Hematopoietic multipotent progenitor cell treated with erythropoietin and hydrocortisone succinate and interleukin-3 and kit ligand, for 8 days (in vitro differentiated cells): ENCODE results near the gene ZSCAN5A.
"Not testable (repeated sequence)": the region's sequence is repeated elsewhere in the genome, so short reads cannot be mapped to it uniquely, and the experiment has no call there.

Experiments used
- DNase-seq: peaks from one replicate; pipeline ENCODE4 v3.0.0-alpha.2; 2015

ZSCAN5A gene, protein sequence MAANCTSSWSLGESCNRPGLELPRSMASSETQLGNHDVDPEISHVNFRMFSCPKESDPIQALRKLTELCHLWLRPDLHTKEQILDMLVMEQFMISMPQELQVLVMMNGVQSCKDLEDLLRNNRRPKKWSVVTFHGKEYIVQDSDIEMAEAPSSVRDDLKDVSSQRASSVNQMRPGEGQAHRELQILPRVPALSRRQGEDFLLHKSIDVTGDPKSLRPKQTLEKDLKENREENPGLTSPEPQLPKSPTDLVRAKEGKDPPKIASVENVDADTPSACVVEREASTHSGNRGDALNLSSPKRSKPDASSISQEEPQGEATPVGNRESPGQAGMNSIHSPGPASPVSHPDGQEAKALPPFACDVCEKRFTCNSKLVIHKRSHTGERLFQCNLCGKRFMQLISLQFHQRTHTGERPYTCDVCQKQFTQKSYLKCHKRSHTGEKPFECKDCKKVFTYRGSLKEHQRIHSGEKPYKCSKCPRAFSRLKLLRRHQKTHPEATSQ

DNA sequence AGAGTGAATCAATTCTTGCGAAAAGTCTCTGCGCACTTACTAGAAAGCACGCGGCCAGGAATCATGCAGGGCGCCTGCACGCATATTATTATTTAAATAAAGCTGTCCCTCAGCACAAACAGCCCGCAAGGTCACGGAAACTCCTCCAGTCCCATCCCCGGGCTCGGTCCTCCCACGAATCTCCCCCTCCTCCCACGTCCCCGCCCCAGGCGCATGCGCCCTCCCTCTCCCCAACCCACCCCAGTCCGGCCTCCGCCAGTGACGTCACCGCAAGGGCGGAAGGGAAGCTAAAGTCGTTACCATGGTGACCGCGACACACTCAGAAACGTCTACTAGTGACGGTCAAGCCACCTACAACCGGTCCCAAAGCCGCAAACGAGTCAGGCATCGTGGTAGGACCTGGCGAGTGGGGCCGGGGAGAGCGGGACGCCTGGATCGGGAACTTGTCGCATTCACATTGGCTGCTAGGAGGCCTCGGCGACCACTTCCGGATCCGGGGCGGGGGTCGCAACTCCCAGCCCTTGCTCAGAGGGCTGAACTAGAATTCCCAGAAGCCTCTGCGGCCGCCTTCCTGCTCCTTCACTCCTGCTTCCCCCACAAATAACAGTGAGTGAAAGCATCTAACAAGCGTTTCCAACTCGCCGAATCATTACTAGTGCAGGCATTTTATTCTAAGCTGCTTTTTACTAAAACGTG lies at the start of gene ZSCAN5A:
TSS of gene ZSCAN5A (minus strand) at position 459 of the 696 bp plus-strand sequence. CDS start 89,793 bp downstream, outside the sequence.
- DNase-seq: peak; percentile 95

DNA sequence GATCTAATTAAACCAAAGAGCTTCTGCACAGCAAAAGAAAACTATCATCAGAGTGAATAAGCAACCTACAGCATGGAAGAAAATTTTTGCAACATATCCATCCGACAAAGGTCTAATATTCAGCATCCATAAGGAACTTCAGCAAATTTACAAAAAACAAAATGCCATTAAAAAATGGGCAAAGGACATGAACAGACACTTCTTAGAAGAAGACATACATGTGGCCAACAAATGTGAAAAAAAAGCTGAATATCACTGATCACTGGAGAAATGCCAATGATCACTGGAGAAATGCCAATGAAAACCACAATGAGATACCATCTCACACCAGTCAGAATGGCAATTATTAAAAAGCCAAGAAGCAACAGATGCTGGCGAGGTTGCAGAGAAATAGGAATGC lies 46.2 kb upstream of the ZSCAN5A start:
- DNase-seq: no peak

DNA sequence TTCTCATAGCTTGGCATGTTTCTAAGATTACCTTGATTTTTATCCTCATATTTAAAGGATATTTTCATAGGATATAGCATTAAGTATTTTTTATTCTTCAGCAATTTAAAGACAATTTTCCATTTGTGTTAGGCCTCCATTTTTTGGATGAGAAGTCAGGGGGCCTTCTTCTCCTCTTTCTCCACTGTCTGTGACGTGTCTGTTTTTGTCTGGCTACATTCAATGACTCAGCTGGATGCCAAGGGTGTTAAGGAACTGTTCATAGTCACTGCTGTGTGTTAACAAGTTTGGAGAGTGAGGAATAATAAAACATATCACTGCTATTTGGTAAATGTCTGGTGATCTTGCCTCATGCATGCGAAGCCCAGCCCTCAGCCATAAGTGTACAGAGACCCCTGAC lies 42.3 kb upstream of the ZSCAN5A start:
- DNase-seq: no peak

DNA sequence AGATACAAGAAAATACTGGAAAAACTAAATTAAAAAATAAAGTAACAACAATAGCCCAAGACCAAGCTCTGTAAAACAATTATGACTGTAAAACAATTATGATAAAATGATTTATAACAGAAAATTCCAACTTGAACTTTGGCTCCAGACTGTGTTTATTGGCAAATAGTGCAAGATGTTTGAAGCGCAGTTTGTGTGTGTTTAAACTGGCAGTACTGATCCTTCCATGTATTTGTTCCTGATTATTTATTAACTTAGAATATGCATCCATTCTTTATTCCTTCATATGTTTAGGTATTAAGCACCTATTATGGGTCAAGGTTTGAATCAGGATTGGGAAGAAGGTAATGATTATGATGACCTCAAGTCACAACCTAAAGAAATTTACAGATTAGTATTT lies 40.9 kb upstream of the ZSCAN5A start:
- no peak for DNase-seq

DNA sequence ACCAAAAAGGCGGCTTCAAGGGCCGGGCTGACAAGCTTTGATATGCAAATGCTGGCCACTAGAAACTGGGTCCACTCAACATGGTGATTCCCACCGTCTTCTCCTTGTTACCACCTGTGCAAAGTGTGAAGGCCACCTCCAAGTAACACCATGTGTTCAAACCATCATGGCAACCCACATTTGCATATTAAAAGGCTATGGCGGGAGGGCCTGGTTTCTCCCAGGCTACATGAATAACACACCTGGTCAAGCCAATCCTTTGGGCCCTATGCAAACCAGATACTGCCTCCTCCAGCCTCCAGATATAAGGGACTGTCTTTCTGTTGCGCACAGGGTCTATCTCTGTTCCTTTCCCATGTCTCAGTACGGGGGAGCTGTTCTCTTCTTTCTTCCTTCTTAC lies 36.6 kb upstream of the ZSCAN5A start:
- DNase-seq: no peak

DNA sequence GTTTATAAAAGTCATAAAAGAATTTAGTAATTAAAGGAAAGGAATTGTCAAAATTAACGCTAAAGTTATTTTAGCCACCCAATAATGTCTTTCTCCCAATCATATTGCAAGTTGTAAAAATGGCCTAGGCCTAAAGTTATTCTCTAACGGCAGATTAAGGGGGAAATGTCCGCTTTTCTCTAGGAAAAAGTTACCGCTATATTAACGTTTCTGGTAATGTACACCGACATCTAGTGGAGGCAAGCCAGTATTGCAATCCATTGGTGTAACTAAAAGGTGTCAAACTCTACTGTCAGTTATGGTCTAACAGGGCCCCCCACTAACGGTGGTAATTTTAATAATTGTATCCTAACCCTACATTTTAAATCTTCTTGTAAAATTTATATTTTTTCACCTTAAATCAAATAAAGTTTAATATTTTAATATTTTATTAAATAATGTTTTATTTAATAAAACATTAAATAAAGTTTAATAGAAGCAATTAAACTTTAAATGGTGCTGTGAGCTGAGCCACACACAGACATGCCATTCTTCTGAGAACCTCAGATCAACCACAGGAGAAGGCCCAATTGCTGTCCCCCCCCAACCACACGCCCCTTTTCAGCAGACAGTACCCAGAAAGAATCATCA lies 35.9 kb upstream of the ZSCAN5A start:
- peak; percentile 85 for DNase-seq

DNA sequence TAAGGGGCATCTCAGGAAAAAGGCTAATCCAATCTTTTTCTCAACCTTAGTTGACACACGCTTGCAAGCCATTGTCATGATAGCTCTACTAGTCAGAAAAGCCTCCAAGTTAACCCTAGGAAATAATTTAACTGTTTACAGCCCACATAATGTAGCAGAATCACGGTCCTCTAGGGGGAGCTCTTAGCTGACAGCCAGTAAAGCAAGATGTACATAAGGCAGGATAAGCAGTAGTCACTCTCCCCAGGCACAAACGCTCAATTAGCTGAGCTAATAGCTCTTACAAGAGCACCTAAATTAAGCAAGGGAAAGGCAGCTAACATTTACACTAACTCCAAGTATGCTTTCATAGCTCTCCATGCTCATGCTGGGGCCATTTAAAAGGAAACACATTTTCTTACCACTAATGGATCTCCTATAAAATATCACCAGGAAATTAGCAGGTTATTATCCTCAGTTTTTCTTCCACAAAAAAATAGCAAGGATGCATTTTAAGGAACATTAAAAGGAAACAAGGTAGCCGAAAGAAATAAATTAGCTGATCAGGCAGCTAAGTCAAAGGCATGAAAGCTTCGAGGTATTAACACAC lies 33.7 kb upstream of the ZSCAN5A start:
- peak; percentile 69 for DNase-seq

DNA sequence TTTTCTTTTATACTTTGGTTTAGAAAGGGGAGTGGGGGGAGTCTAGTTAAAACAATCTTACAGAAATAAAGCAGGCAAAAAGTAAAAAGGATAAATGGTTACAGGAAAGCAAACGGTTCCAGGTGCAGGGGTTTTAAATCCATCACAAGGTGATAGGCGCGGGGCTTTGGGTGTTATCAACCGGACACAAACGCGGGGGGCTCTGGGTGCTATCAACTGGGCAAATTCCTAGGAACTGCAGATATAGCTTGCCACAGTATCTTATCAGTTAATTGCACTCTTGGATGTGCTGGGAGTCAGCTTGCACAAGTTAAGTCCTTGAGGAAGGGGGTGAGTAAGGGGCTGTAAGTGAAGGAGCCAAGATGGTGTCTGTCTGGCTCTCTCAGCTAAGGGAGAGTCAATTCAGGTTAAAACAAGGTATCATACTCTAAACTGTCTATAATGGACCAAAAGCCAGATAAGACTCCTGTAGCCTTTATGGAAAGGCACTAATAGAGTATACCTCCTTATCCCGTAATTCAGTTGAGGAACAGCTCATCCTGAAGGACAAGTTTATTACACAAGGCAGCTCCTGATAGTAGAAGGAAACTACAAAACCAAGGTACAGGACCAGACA lies 32.6 kb upstream of the ZSCAN5A start:
- peak; percentile 23 for DNase-seq

DNA sequence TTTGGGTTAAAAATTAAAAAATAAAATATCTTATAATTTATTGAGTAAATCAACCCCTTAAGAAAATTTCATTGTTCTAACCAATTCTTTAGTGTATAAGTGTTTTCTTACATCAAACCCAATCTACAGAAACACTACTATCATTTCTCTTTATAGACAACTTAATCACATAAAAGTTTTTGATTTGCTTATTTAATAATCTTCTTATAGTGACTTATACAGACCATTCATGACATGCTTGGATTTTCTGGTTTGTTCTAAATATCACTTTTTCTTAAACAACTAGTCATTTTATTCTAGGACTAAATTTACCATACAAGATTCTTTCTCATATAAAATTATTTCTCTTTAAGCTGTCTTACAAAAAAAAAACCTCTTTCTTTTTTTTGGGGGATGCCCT lies 27.3 kb upstream of the ZSCAN5A start:
- DNase-seq: no peak

DNA sequence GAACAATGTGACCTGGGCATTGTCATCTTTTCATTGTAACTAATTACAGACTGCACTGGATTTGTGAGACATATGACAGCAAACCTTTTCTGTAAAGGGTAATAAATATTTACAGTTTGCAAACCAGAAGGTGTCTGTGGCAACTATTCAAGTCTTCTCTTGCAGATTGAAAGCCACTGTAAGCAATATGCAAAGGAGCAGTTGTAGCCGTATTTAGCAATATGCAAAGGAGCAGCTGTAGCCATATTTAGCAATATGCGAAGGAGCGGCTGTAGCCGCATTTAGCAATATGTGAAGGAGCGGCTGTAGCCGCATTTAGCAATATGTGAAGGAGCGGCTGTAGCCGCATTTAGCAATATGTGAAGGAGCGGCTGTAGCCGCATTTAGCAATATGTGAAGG lies 24.4 kb upstream of the ZSCAN5A start:
- not testable (repeated sequence) for DNase-seq

DNA sequence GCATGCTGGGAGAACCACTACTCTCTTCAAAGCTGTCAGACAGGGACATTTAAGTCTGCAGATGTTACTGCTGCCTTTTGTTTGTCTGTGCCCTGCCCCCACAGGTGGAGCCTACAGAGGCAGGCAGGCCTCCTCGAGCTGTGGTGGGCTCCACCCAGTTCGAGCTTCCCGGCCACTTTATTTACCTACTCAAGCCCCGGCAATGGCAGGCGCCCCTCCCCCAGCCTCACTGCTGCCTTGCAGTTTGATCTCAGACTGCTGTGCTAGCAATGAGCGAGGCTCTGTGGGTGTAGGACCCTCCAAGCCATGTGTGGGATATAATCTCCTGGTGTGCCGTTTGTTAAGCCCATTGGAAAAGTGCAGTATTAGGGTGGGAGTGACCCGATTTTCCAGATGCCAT lies 22.4 kb upstream of the ZSCAN5A start:
- not testable (repeated sequence) for DNase-seq

DNA sequence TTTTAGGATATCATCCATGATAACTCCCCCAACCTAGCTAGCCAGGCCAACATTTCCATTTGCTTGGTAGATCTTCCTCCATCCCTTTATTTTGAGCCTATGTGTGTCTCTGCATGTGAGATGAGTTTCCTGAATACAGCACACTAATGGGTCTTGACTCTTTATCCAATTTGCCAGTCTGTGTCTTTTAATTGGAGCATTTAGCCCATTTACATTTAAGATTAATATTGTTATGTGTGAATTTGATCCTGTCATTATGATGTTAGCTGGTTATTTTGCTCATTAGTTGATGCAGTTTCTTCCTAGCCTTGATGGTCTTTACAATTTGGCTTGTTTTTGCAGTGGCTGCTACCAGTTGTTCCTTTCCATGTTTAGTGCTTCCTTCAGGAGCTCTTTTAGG lies 20.7 kb upstream of the ZSCAN5A start:
- not testable (repeated sequence) for DNase-seq

DNA sequence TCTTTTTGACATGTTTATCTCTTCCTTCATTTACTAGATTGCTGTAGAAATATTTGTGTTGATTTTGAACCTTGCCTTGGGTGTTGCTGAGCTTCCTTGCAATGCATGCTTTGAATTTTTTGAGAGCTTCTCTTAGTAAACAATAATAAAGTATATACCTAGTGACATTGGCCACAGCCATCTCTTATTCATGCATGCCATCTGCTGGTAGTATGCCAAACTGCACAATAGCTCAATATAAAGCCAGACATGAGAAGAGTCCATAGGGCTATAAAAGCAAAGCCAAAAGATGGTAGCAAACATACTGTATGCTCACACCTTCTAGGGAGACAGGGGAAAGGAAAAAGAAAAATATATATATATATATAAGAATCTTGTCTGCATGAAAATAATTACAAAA lies 18.9 kb upstream of the ZSCAN5A start:
- DNase-seq: peak; percentile 87

DNA sequence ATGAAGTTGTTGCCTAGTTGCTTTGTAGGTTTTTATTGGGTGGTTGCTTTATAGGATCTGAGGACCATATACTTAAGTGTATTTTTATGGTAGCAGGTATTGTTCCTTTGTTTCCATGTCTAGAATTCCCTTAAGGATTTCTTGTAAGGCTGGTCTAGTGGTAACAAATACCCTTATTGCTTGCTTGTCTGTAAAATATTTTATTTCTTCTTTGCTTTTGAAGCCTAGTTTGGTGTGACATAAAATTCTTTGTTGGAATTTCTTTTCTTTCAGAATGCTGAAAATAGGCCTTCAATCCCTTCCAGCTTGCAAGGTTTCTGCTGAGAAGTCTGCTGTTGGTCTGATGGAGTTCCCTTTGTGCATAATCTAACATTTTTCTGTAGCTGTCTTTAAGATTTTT lies 18.1 kb upstream of the ZSCAN5A start:
- DNase-seq: no peak

DNA sequence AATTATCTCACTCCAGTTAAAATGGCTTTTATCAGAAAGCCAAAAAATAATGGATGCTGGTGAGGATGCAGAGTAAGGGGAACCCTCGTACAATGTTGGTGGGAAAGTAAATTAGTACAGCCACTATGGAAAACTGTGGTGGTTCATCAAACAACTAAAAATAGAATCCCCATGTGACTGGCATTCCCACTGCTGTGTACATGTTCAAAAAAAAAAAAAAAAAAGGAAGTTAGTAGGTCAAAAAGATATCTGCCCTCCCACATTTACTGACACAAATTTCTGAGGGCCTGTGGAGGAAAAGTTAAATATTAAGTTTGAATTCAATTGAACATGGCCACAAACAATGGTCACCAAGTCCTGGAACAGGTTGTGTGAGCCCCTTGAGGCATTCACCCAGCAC lies 9.8 kb upstream of the ZSCAN5A start:
- no peak for DNase-seq

DNA sequence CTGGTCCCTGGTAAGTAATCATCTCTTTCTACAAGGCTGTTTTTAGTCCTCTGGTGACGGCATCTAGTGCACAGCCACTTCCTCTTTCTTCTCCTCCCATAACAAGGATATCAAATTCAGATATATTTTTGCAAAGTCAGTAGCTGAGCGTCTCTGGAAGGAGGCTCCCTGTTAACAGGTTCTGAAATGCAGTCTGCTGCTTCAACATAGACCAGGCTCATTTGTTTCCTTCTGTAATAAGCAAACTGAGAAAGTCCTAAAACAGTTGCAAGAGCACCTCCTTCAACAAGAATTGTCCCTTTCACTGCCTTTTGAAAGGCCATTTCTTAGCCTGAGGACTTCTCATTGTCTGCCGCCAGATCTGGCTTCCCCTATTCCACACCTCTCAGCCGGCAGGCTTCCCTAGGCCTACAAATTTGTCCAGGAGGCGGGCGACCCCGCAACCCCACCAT lies 7.4 kb upstream of the ZSCAN5A start:
- peak; percentile 80 for DNase-seq

DNA sequence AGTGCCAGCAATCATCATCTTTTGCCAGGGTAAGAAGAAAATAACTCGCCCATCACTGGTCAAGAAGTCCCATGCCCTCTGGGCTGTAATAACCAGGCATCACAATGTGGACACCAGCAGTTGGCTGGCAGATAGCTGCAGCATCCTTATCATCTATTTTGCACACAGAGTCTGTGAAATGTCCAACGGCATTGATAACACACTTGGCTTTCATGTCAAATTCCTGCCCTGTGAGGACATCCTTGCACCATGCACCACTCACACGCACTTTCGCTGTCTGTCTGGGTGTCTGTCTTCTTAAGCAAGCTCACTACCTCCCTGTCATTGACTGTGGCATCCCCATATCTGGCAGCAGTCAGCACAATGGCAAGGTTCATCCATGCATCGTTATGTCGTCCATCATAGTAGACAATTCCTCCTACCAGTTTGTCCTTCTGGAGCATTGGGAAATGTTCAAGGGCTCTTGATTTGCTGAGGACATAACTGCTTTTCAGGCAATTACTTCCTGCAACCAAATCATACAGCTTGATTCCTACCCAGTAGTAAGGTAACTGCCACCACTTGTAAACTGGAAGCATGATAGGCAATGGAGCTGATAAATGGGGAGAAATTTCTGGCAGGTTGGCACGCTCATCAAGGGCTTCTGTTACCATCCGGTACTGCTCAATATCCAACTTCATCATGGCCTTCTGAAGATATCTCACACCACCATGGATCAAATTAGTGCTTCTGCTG lies 6.8 kb upstream of the ZSCAN5A start:
- DNase-seq: peak; percentile 96

DNA sequence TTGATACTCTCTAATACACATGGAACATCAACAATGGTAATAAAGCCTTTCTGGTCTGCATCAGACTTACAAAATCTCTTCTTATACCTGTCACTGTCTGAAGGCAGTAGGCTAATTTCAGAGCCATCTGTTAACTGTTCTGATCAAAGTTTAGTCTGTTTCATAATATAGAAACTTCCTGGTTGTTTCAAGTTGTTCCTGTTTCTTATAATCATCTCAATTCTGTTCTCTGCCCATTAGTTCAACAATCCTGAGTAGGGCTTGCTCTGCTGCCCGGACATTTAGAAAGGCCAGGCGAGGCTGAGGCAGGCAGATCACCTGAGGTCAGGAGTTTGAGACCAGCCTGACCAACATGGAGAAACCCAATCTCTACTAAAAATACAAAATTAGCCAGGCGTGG lies 5.4 kb upstream of the ZSCAN5A start:
- no peak for DNase-seq

DNA sequence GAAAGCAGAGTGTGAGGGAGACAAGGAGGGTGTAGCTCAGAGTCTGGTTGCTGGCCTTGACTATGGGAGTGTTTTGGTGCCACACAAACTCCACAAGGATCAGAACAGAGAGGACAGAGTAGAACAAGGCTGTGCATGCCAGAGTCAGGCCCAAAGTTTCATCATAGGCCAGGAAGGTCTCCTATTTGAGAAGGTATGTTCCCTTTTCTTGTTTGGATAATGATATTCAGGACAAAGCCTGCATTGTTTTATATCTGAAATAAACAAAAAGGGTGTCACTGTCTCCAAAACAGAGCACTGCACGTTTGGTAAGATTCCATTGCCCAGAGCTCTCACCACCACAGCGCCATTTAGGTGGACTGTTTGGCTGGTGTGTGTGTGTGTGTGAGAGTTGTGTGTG lies 3.1 kb upstream of the ZSCAN5A start:
- no peak for DNase-seq

DNA sequence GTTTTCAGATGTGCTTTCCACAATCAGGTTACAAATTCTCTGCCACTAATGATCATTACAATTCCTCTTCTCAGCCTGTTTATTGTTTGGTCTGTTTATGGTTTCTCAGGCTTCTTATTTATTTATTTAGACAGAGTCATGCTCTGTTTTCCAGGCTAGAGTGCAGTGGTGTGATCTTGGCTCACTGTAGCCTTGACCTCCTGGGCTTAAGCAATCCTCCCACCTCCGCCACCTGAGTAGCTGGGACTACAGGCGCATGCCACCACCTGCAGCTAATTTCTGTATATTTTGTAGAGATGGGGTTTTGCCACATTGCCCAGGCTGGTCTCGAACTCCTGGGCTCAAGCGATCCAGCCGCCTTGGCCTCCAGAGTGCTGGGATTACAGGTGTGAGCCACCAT lies 2.1 kb upstream of the ZSCAN5A start:
- no peak for DNase-seq

DNA sequence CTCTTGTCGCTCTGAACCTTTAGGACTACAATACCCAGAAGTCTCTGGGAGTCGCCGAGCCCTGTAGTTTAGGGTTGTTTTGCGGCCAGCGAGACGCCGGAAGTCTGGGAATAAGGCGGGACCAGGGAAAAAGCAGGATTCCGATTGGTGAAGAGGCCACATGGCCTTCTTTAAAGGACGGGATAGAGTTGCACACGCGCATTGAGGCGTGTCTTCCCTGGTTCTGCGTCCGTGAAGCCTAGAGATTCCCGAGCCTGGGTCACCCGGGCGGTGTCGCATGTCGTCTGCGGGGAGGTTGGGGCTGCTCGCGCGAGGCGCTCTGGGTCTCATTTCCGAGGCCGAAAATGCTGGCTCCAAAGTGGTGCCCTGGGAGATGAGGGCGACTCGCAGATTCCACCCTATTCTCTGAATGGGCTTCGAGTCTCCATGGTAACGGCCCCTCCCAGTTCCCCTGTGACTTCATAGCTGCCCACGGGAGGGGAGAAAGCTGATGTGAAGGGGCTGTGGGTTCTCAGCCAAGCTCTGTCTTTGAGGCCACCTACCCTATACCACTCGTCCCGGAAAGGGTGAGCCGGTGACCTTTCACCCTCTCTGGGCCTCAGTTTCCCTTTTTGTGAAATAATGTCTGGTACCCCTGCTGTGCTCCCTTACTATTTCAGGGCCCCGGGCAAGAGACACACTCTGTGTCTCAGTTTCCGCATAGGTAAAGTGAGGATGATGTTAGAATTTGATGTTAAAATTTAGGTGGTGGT lies 614 bp upstream of the ZSCAN5A start:
- DNase-seq: peak; percentile 98
